Left ventricle myocardium superior (tissue), 1 donor: ENCODE results near the gene FGD6. TPM values are rescaled to one million over a fixed set of nuclear protein-coding genes. Genes with fewer than 3 reads are reported as not detected.
"Not testable (repeated sequence)": the region's sequence is repeated elsewhere in the genome, so short reads cannot be mapped to it uniquely, and the experiment has no call there.

ENCODE experiments used
- ATAC-seq: fragments of 200-7000 bp; cut with Tn5 transposase; one replicate; pipeline ENCODE4 v1.9.1; 2020; ENCODE audit warnings: mild to moderate bottlenecking, moderate library complexity
- DNase-seq: peaks from one replicate; pipeline ENCODE4 v3.0.0-alpha.2; 2020
- intact Hi-C: fragments of 100-400 bp; cut with micrococcal nuclease; formaldehyde crosslinking; loops from one replicate; pipeline ENCODE4 v1.11.0; 2022
- total RNA-seq: library from RNA; stranded (reverse); fragmentation: NEBNext Ultra II Directional; extraction: Animal tissue kit (Norgen Biotek cat#: 25700); gene quantifications from one replicate; pipeline ENCODE4 v1.2.1, GENCODE V29; 2021
- donor health status: DM: no; HTN: yes; CAD: no; lungs with severe emphysema.

Gene FGD6
- total RNA-seq, 1 donor from 2014 or later: 23.5 TPM

- intact Hi-C loops: no loop called here
- DNase-seq (no peak), ATAC-seq (no peak)
Observed at GRCh38 chr12:95213119-95213518, 4.1 kb downstream of the FGD6 start.

GRCh38 chr12:95212586-95212985 lies 4.7 kb downstream of the FGD6 start:
- ATAC-seq (no peak), DNase-seq (no peak)
- intact Hi-C loops: no loop called here

- intact Hi-C loops: no loop called here
- DNase-seq (no peak), ATAC-seq (no peak)
Observed at GRCh38 chr12:95208678-95209077, 8.6 kb downstream of the FGD6 start.

- no peak for DNase-seq
- intact Hi-C loops: no loop called here
- ATAC-seq: no peak
Observed at GRCh38 chr12:95207407-95207806, 9.9 kb downstream of the FGD6 start.

- intact Hi-C loops: no loop called here
- ATAC-seq (no peak), DNase-seq (no peak)
Observed at GRCh38 chr12:95206916-95207315, 10.4 kb downstream of the FGD6 start.

GRCh38 chr12:95205685-95206084 lies 11.6 kb downstream of the FGD6 start:
- ATAC-seq (peak; percentile 66), DNase-seq (no peak)
- intact Hi-C loops: no loop called here

GRCh38 chr12:95205016-95205624 lies 12.1 kb downstream of the FGD6 start:
- ATAC-seq (peak; percentile 17), DNase-seq (no peak)
- intact Hi-C loops: no loop called here

- intact Hi-C loops: no loop called here
- peak; percentile 64 for ATAC-seq
- DNase-seq: no peak
Observed at GRCh38 chr12:95204141-95204866, 13.0 kb downstream of the FGD6 start.

GRCh38 chr12:95203487-95204030 lies 13.7 kb downstream of the FGD6 start:
- ATAC-seq: no peak
- intact Hi-C loops: no loop called here

GRCh38 chr12:95202691-95203486 lies 14.4 kb downstream of the FGD6 start:
- DNase-seq: no peak
- peak; percentile 9 for ATAC-seq
- intact Hi-C loops: no loop called here

More at GRCh38 chr12:95203487-95204030, 13.7 kb downstream of the FGD6 start:
- DNase-seq: no peak

- intact Hi-C loops: no loop called here
- no peak for ATAC-seq
Observed at GRCh38 chr12:95201056-95201670, 16.1 kb downstream of the FGD6 start.

GRCh38 chr12:95200128-95200894 lies 17.0 kb downstream of the FGD6 start:
- intact Hi-C loops: no loop called here
- DNase-seq (no peak), ATAC-seq (no peak)

More at GRCh38 chr12:95201056-95201670, 16.1 kb downstream of the FGD6 start:
- no peak for DNase-seq

- no peak for DNase-seq
- no peak for ATAC-seq
- intact Hi-C loops: no loop called here
Observed at GRCh38 chr12:95198914-95199313, 18.4 kb downstream of the FGD6 start.

- ATAC-seq (no peak), DNase-seq (no peak)
- intact Hi-C loops: no loop called here
Observed at GRCh38 chr12:95197636-95198035, 19.6 kb downstream of the FGD6 start.

- ATAC-seq, DNase-seq, intact Hi-C loops: not testable (repeated sequence)
Observed at GRCh38 chr12:95196875-95197569, 20.2 kb downstream of the FGD6 start.

GRCh38 chr12:95195122-95195521 lies 22.1 kb downstream of the FGD6 start:
- intact Hi-C loops: no loop called here
- ATAC-seq (no peak), DNase-seq (no peak)

- ATAC-seq (no peak), DNase-seq (no peak)
- intact Hi-C loops: no loop called here
Observed at GRCh38 chr12:95193139-95193538, 24.1 kb downstream of the FGD6 start.

- ATAC-seq: no peak
- no peak for DNase-seq
- intact Hi-C loops: no loop called here
Observed at GRCh38 chr12:95192271-95192670, 25.0 kb downstream of the FGD6 start.
